Common myeloid progenitor, CD34-positive (primary cell): ENCODE data around the gene SLC22A13.
A peak's percentile ranks its signal among the peaks of the same experiment; 100 is the strongest.
"Not testable (repeated sequence)": the region's sequence is repeated elsewhere in the genome, so short reads cannot be mapped to it uniquely, and the experiment has no call there.

Source experiments
- CTCF ChIA-PET: fragments of 350-600 bp; sonication (Branson Sonifier 250); formaldehyde crosslinking; loops from one replicate; lab custom pipeline; 2021; ENCODE audit warnings: antibody characterized with exemption; lab: Charles Lee
- POLR2A ChIA-PET: fragments of 350-600 bp; sonication (Branson Sonifier 250); formaldehyde crosslinking; loops from one replicate; lab custom pipeline; 2021; ENCODE audit warnings: antibody characterized with exemption; lab: Charles Lee
- DNase-seq, 3 donors: peaks; one replicate each; pipeline versions ENCODE4 v3.0.0 to v3.0.0-alpha.2; 2013
- H3K27ac ChIP-seq, 2 experiments: 1 replicate in 1 of 2; 2 replicates in 1 of 2; pipeline ENCODE4 v1.7.0; 2013; ENCODE audit warnings: inconsistent platforms in 2 of 2, low read length in 2 of 2, mild to moderate bottlenecking in 2 of 2, low read depth in 1 of 2, moderate library complexity in 1 of 2; ENCODE audit not compliant: severe bottlenecking in 2 of 2, insufficient read depth in 1 of 2, poor library complexity in 1 of 2
- H3K27me3 ChIP-seq, 5 experiments: replicated peaks in 2 of 5; 1 replicate in 3 of 5; 2 replicates in 2 of 5; pipeline versions ENCODE4 v1.6.1 to v1.7.0; 2013; ENCODE audit warnings: low read length in 4 of 5, mild to moderate bottlenecking in 2 of 5, moderate library complexity in 2 of 5, inconsistent platforms in 1 of 5; ENCODE audit not compliant: insufficient read depth in 5 of 5, control insufficient read depth in 4 of 5
- H3K36me3 ChIP-seq, 4 experiments: 1 replicate in 2 of 4; 2 replicates in 2 of 4; pipeline versions ENCODE4 v1.6.1 to v1.7.0; 2013; ENCODE audit warnings: low read length in 3 of 4, control low read depth in 1 of 4, mild to moderate bottlenecking in 1 of 4; ENCODE audit not compliant: control insufficient read depth in 4 of 4, insufficient read depth in 4 of 4
- H3K4me1 ChIP-seq, 4 experiments: 1 replicate in 3 of 4; 2 replicates in 1 of 4; pipeline versions ENCODE4 v1.6.1 to v1.7.1; 2013; ENCODE audit warnings: low read length in 3 of 4, mild to moderate bottlenecking in 3 of 4, control low read depth in 1 of 4, inconsistent platforms in 1 of 4, moderate library complexity in 1 of 4; ENCODE audit not compliant: control insufficient read depth in 4 of 4, insufficient read depth in 4 of 4; ENCODE audit errors: control extremely low read depth in 1 of 4
- H3K4me3 ChIP-seq, 7 experiments: 1 replicate in 4 of 7; 2 replicates in 3 of 7; pipeline versions ENCODE4 v1.5.1 to v1.7.0; 2013; ENCODE audit warnings: mild to moderate bottlenecking in 7 of 7, low read length in 6 of 7, moderate library complexity in 6 of 7, inconsistent platforms in 2 of 7, low read depth in 2 of 7, control low read depth in 1 of 7; ENCODE audit not compliant: insufficient read depth in 4 of 7, control insufficient read depth in 1 of 7; ENCODE audit errors: extremely low read depth in 1 of 7
- H3K9me3 ChIP-seq, 5 experiments: 1 replicate in 4 of 5; 2 replicates in 1 of 5; pipeline versions ENCODE4 v1.6.1 to v1.7.1; 2013; ENCODE audit warnings: low read length in 4 of 5, mild to moderate bottlenecking in 2 of 5, inconsistent platforms in 1 of 5, low read depth in 1 of 5, moderate library complexity in 1 of 5; ENCODE audit not compliant: control insufficient read depth in 4 of 5, insufficient read depth in 2 of 5; ENCODE audit errors: control extremely low read depth in 1 of 5
- WGBS: methylation state at CpG from one replicate; pipeline ENCODE4 v1.1.5; 2013; ENCODE audit not compliant: insufficient coverage; 5-methylcytosine and 5-hydroxymethylcytosine counted together

The SLC22A13 gene

GRCh38 chr3:38227989-38228388 is 37.6 kb upstream of the SLC22A13 start:
- Histone ChIP-seq H3K36me3 (peaks cover 8 to 46% (median 31%) of the 10 kb centered on the region in 4 experiments), H3K27ac (no peak overlapping the region), H3K27me3 (no peaks in the 10 kb centered on the region), H3K4me1 (peaks cover 0 to 9% (median under 1%) of the 10 kb centered on the region in 4 experiments), H3K4me3 (no peak overlapping the region), H3K9me3 (no peaks in the 10 kb centered on the region)
- CTCF ChIA-PET: interaction anchor here (0.9 to 1.5 kb wide), 3 partner anchors 12 to 111 kb away, joined by 3 read pairs; no protein-coding TSS in a partner anchor
- no peak for DNase-seq
- WGBS: 100% methylated on average over 2 of the region's 2 CpGs
- POLR2A ChIA-PET: no interaction called here

- 100% methylated on average over 1 of the region's 1 CpG for whole genome bisulfite sequencing
- peak in 1 of 3 donors; percentile 7 for DNase-seq
Measured at GRCh38 chr3:38229036-38229435, 36.6 kb upstream of the SLC22A13 start.

GRCh38 chr3:38232701-38233100 is 32.9 kb upstream of the SLC22A13 start:
- 100% methylated on average over 2 of the region's 2 CpGs for WGBS
- Histone ChIP-seq H3K9me3 (peaks cover 0 to 17% (median 2%) of the 10 kb centered on the region in 5 experiments), H3K4me1 (peaks cover 0 to 10% (median under 1%) of the 10 kb centered on the region in 4 experiments), H3K27me3 (no peaks in the 10 kb centered on the region), H3K36me3 (peaks cover 9 to 52% (median 37%) of the 10 kb centered on the region in 4 experiments), H3K4me3 (no peak overlapping the region), H3K27ac (no peak overlapping the region)
- ChIA-PET POLR2A (no interaction called here), CTCF (interaction anchor here (1.3 kb wide), 1 partner anchor 20 kb away, joined by 4 read pairs; no protein-coding TSS in a partner anchor)
- no peak for DNase-seq

More at GRCh38 chr3:38229036-38229435, 36.6 kb upstream of the SLC22A13 start:
- ChIA-PET CTCF (interaction anchor here (0.9 to 1.3 kb wide), 2 partner anchors 9 to 11 kb away, joined by 3 read pairs; no protein-coding TSS in a partner anchor), POLR2A (no interaction called here)
- Histone ChIP-seq H3K27me3 (no peaks in the 10 kb centered on the region), H3K27ac (no peak overlapping the region), H3K9me3 (no peaks in the 10 kb centered on the region), H3K36me3 (peaks cover 5 to 40% (median 27%) of the 10 kb centered on the region in 4 experiments), H3K4me1 (peaks cover 0 to 10% (median under 1%) of the 10 kb centered on the region in 4 experiments), H3K4me3 (no peak overlapping the region)

GRCh38 chr3:38235466-38235865 is 30.1 kb upstream of the SLC22A13 start:
- Histone ChIP-seq H3K27ac (no peak overlapping the region), H3K27me3 (no peaks in the 10 kb centered on the region), H3K4me1 (peaks cover 0 to 4% (median 0%) of the 10 kb centered on the region in 4 experiments), H3K4me3 (no peak overlapping the region), H3K36me3 (peaks cover 20 to 62% (median 48%) of the 10 kb centered on the region in 4 experiments), H3K9me3 (peaks cover 0 to 35% (median 2%) of the 10 kb centered on the region in 5 experiments)
- DNase-seq: no peak
- ChIA-PET POLR2A (no interaction called here), CTCF (no interaction called here)

GRCh38 chr3:38238416-38239008 is 27.1 kb upstream of the SLC22A13 start:
- Histone ChIP-seq H3K36me3 (peaks cover 20 to 61% (median 44%) of the 10 kb centered on the region in 4 experiments), H3K4me3 (no peak overlapping the region), H3K9me3 (peaks cover 0 to 35% (median 2%) of the 10 kb centered on the region in 5 experiments), H3K4me1 (no peaks in the 10 kb centered on the region), H3K27ac (no peak overlapping the region), H3K27me3 (no peaks in the 10 kb centered on the region)
- ChIA-PET POLR2A (no interaction called here), CTCF (interaction anchor here (1.0 kb wide), 1 partner anchor 10 kb away, joined by 3 read pairs; no protein-coding TSS in a partner anchor)
- peak in 2 of 3 donors; percentile 31 to 48 for DNase-seq
- WGBS: no CpG with 5 or more reads among the region's 2 CpGs

GRCh38 chr3:38242812-38243211 is 22.8 kb upstream of the SLC22A13 start:
- H3K4me1 ChIP-seq, CTCF ChIA-PET, H3K27me3 ChIP-seq, DNase-seq, H3K27ac ChIP-seq, POLR2A ChIA-PET, H3K4me3 ChIP-seq: not testable (repeated sequence)
- 100% methylated on average over 1 of the region's 4 CpGs for WGBS
- Histone ChIP-seq H3K9me3 (peaks cover 0 to 17% (median 0%) of the 10 kb centered on the region in 5 experiments), H3K36me3 (peaks cover 29 to 48% (median 37%) of the 10 kb centered on the region in 4 experiments)

- no peak overlapping the region for H3K4me3 ChIP-seq
- ChIA-PET POLR2A (no interaction called here), CTCF (interaction anchor here (1.0 kb wide), 1 partner anchor 53 kb away, joined by 3 read pairs; no protein-coding TSS in a partner anchor)
- DNase-seq: no peak
- 100% methylated on average over 3 of the region's 4 CpGs for WGBS
- H3K27me3 ChIP-seq: no peaks in the 10 kb centered on the region
- peaks cover 22 to 51% (median 32%) of the 10 kb centered on the region in 4 experiments for H3K36me3 ChIP-seq
- no peaks in the 10 kb centered on the region for H3K9me3 ChIP-seq
- H3K4me1 ChIP-seq: no peaks in the 10 kb centered on the region
- H3K27ac ChIP-seq: no peak overlapping the region
Measured at GRCh38 chr3:38245930-38246329, 19.7 kb upstream of the SLC22A13 start.
